Uterus (tissue), 4 donors: Measurements from ENCODE around the gene CST9L. TPM values are rescaled to one million over a fixed set of nuclear protein-coding genes. Genes with fewer than 3 reads are reported as not detected.
A peak's percentile ranks its signal among the peaks of the same experiment; 100 is the strongest.

Source experiments
- DNase-seq, 2 donors: peaks; one replicate each; pipeline ENCODE4 v3.0.0-alpha.2; 2019 to 2020
- H3K27ac ChIP-seq, 2 donors: fragments of 200-600 bp; sonication (generic); 1 replicate in 1 of 2; 2 replicates in 1 of 2; pipeline ENCODE4 v1.5.1; 2016 to 2018
- H3K27me3 ChIP-seq, 2 donors: fragments of 200-600 bp; sonication (generic); one replicate each; pipeline ENCODE4 v1.5.1; 2018 to 2019; ENCODE audit warnings: control low read depth in 1 of 2
- H3K36me3 ChIP-seq, 2 donors: fragments of 200-600 bp; sonication (generic); one replicate each; pipeline ENCODE4 v1.5.1; 2019; ENCODE audit warnings: control low read depth in 1 of 2
- H3K4me1 ChIP-seq, 2 donors: fragments of 200-600 bp; sonication (generic); one replicate each; pipeline ENCODE4 v1.5.1; 2018 to 2019; ENCODE audit warnings: control low read depth in 1 of 2
- H3K4me3 ChIP-seq, 2 donors: fragments of 200-600 bp; sonication (generic); 1 replicate in 1 of 2; 2 replicates in 1 of 2; pipeline ENCODE4 v1.5.1; 2018 to 2019; ENCODE audit warnings: mild to moderate bottlenecking in 1 of 2
- H3K9me3 ChIP-seq, 2 donors: fragments of 200-600 bp; sonication (generic); one replicate each; pipeline ENCODE4 v1.5.1; 2019; ENCODE audit warnings: control low read depth in 1 of 2
- CTCF ChIP-seq, 4 experiments: fragments of 200-600 bp in 2 of 4; fragments of 450-650 bp in 2 of 4; sonication (generic) in 2 of 4; IDR thresholded peaks; one replicate each; pipeline ENCODE4 v1.5.1; 2016 to 2019; ENCODE audit warnings: antibody characterized with exemption in 4 of 4, mild to moderate bottlenecking in 2 of 4, moderate library complexity in 1 of 4
- POLR2A ChIP-seq, 2 donors: fragments of 450-650 bp; IDR thresholded peaks; one replicate each; pipeline ENCODE4 v1.6.1; 2016; ENCODE audit warnings: antibody characterized with exemption in 2 of 2, mild to moderate bottlenecking in 1 of 2, moderate library complexity in 1 of 2
- intact Hi-C: fragments of 100-400 bp; cut with DNase I; formaldehyde crosslinking; loops from one replicate; pipeline ENCODE4 v1.15.1; 2023; ENCODE audit warnings: low total_unique reads
- total RNA-seq, 4 donors: library from RNA; depleted of rRNA in 3 of 4; stranded (reverse); fragments of >200 nt in 3 of 4; gene quantifications; one replicate each; pipeline versions ENCODE4 v1.1.0 to v1.2.4, GENCODE V29; 2014 to 2023
- donor health status: DM: yes; HTN: yes; CAD: no.

The CST9L gene
- total RNA-seq, 4 donors from 2014 or later: not detected

DNA sequence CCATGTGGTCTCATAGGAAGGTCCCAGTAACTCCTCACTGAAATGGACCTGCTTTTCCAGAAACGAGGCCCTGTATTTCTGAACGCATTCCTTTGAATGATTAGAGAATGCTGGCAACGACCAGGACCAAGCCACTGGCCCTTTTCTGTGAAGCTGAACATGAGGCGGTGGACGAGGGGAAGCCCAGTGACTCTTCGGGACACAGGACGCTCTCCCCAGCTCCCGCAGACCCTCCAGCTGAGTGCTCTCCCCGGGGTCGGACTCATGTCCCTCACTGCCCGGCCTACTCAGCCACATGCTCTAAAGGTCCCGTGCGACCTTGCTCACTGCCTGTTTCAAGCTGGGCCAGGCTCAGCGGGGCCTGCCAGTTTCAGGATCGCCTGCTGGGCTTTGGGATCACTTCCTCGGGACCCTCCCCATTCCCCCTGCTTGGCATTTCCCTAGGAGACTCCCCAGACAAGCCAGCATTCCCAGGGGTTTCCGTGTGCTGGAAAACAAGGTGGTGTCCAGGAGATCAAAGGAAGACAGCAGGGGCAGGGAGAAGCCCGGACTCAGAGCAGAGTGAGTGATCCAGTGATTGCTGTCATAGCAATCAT is 40.1 kb upstream of the CST9L start:
- Histone ChIP-seq H3K9me3 (no peaks in the 10 kb centered on the region), H3K4me3 (no peak overlapping the region), H3K27ac (no peak overlapping the region), H3K4me1 (no peaks in the 10 kb centered on the region), H3K36me3 (no peaks in the 10 kb centered on the region), H3K27me3 (no peaks in the 10 kb centered on the region)
- intact Hi-C loops: loop anchor here (10.0 kb wide), 1 partner anchor 164 kb away; no protein-coding TSS in a partner anchor
- DNase-seq: no peak
- no peak for TF ChIP-seq POLR2A (IDR thresholded peaks at IDR 0.05)
- no peak for TF ChIP-seq CTCF (IDR thresholded peaks at IDR 0.05)

- TF ChIP-seq CTCF (IDR thresholded peaks at IDR 0.05) (no peak), POLR2A (IDR thresholded peaks at IDR 0.05) (no peak)
- intact Hi-C loops: loop anchor here (10.0 kb wide), 1 partner anchor 163 kb away; no protein-coding TSS in a partner anchor
- no peak overlapping the region for H3K27ac ChIP-seq
- no peaks in the 10 kb centered on the region for H3K36me3 ChIP-seq
- H3K9me3 ChIP-seq: no peaks in the 10 kb centered on the region
- no peaks in the 10 kb centered on the region for H3K27me3 ChIP-seq
- no peak for DNase-seq
- H3K4me3 ChIP-seq: no peak overlapping the region
- no peaks in the 10 kb centered on the region for H3K4me1 ChIP-seq
These were observed 39.4 kb upstream of the CST9L start for GRCh38 chr20:23607497-23608245.

GRCh38 chr20:23606652-23607049 is 38.4 kb upstream of the CST9L start:
- H3K4me3 ChIP-seq: no peak overlapping the region
- H3K4me1 ChIP-seq: no peaks in the 10 kb centered on the region
- H3K36me3 ChIP-seq: no peaks in the 10 kb centered on the region
- H3K27ac ChIP-seq: no peak overlapping the region
- intact Hi-C loops: loop anchor here (10.0 kb wide), 1 partner anchor 162 kb away; no protein-coding TSS in a partner anchor
- no peaks in the 10 kb centered on the region for H3K27me3 ChIP-seq
- DNase-seq: peak; percentile 79 to 85
- TF ChIP-seq CTCF (IDR thresholded peaks at IDR 0.05) (peak; percentile 75 to 91 (median 86)), POLR2A (IDR thresholded peaks at IDR 0.05) (no peak)
- no peaks in the 10 kb centered on the region for H3K9me3 ChIP-seq

GRCh38 chr20:23605867-23606651 is 37.8 kb upstream of the CST9L start, which contains the start of gene CST9:
TSS of gene CST9 (minus strand) at chr20:23605917. CDS start at chr20:23605864, 53 bp downstream.
- Histone ChIP-seq H3K36me3 (no peaks in the 10 kb centered on the region), H3K9me3 (no peaks in the 10 kb centered on the region), H3K27me3 (no peaks in the 10 kb centered on the region), H3K27ac (no peak within 1 kb of the TSS), H3K4me3 (no peak within 1 kb of the TSS), H3K4me1 (no peaks in the 10 kb centered on the region)
- no peak for DNase-seq
- TF ChIP-seq CTCF (IDR thresholded peaks at IDR 0.05) (no peak), POLR2A (IDR thresholded peaks at IDR 0.05) (no peak)
- intact Hi-C loops: loop anchor here (10.0 kb wide), 1 partner anchor 161 kb away; no protein-coding TSS in a partner anchor
